HCT116 (cell line): ENCODE results near the gene SULT1A1. TPM values are rescaled to one million over a fixed set of nuclear protein-coding genes. Genes with fewer than 3 reads are reported as not detected.
A peak's percentile ranks its signal among the peaks of the same experiment; 100 is the strongest.
"Not testable (repeated sequence)": the region's sequence is repeated elsewhere in the genome, so short reads cannot be mapped to it uniquely, and the experiment has no call there.

Source experiments
- ATAC-seq: fragments of 200-7000 bp; cut with Tn5 transposase; 2 replicates; pipeline ENCODE4 v1.9.1; 2020; ENCODE audit warnings: mild to moderate bottlenecking, moderate library complexity
- BruUV-seq: library from RNA; stranded (reverse); fragments of 400-500 nt; replicated peaks from 2 replicates; lab custom pipeline; 2021; lab: Mats Ljungman, UMichigan
- CTCF ChIA-PET: fragments of 300-600 bp; sonication (Branson Sonifier 250); formaldehyde crosslinking; loops from one replicate; lab custom pipeline; 2021; ENCODE audit warnings: antibody characterized with exemption; lab: Charles Lee
- POLR2A ChIA-PET: fragments of 300-600, 350-600 bp; sonication (Branson Sonifier 250); formaldehyde crosslinking; loops from one replicate; lab custom pipeline; 2021; ENCODE audit warnings: antibody characterized with exemption; lab: Charles Lee
- RAD21 ChIA-PET, 2 experiments: fragments of 300-600 bp; sonication (Branson Sonifier 250); formaldehyde crosslinking; loops; one replicate each; lab custom pipeline; 2023; ENCODE audit warnings: low total read pairs in 2 of 2; ENCODE audit not compliant: uncharacterized antibody in 2 of 2, unreplicated experiment in 2 of 2, low non-redundant PET in 1 of 2; lab: Charles Lee
- DNase-seq: peaks from one replicate; pipeline ENCODE4 v3.0.0-alpha.2; 2010; ENCODE audit warnings: low read depth, low spot score
- H2AFZ ChIP-seq: fragments of 200-600 bp; shearing (Covaris generic), sonication (generic); 2 replicates; pipeline ENCODE4 v1.6.1; 2017; ENCODE audit warnings: low read depth, mixed run types, mixed read lengths, antibody characterized with exemption, low read length; ENCODE audit not compliant: poor library complexity, severe bottlenecking
- H3K27ac ChIP-seq: 2 replicates; pipeline ENCODE4 v1.5.1; 2012; ENCODE audit warnings: low read depth, low read length
- H3K27me3 ChIP-seq: fragments of 200-600 bp; sonication (generic); 2 replicates; pipeline ENCODE4 v1.6.1; 2016; ENCODE audit warnings: mixed run types, low read length, mixed read lengths; ENCODE audit not compliant: insufficient read depth
- H3K36me3 ChIP-seq, 2 experiments: fragments of 200-500 bp in 1 of 2; fragments of 200-600 bp in 1 of 2; sonication (Bioruptor generic) in 1 of 2; sonication (generic) in 1 of 2; 2 replicates each; pipeline versions ENCODE4 v1.5.1 to v1.6.1; 2014 to 2016; ENCODE audit warnings: low read length in 2 of 2, inconsistent platforms in 1 of 2, mixed read lengths in 1 of 2, mixed run types in 1 of 2; ENCODE audit not compliant: insufficient read depth in 2 of 2, control insufficient read depth in 1 of 2
- H3K4me1 ChIP-seq, 2 experiments: fragments of 200-600 bp in 1 of 2; sonication (generic) in 1 of 2; 2 replicates each; pipeline versions ENCODE4 v1.5.1 to v1.6.1; 2012 to 2017; ENCODE audit warnings: low read length in 2 of 2, inconsistent platforms in 1 of 2, mild to moderate bottlenecking in 1 of 2, mixed read lengths in 1 of 2, mixed run types in 1 of 2, moderate library complexity in 1 of 2; ENCODE audit not compliant: insufficient read depth in 2 of 2, control insufficient read depth in 1 of 2
- H3K4me2 ChIP-seq: fragments of 200-600 bp; sonication (generic); 2 replicates; pipeline ENCODE4 v1.6.1; 2017; ENCODE audit warnings: mixed run types, low read length, mixed read lengths
- H3K4me3 ChIP-seq, 2 experiments: fragments of 200-600 bp in 1 of 2; sonication (generic) in 1 of 2; replicated peaks in 1 of 2; 2 replicates each; pipeline ENCODE4 v1.5.1; 2011 to 2016; ENCODE audit warnings: low read length in 2 of 2, control low read depth in 1 of 2, low read depth in 1 of 2, mild to moderate bottlenecking in 1 of 2, mixed read lengths in 1 of 2, mixed run types in 1 of 2
- H3K79me2 ChIP-seq: fragments of 200-600 bp; sonication (generic); 2 replicates; pipeline ENCODE4 v1.6.1; 2017; ENCODE audit warnings: mild to moderate bottlenecking, mixed run types, low read length, moderate library complexity, mixed read lengths; ENCODE audit not compliant: insufficient read depth
- H3K9ac ChIP-seq: fragments of 200-600 bp; sonication (generic); 2 replicates; pipeline ENCODE4 v1.6.1; 2016; ENCODE audit warnings: low read length, mixed read lengths
- H3K9me2 ChIP-seq: fragments of 200-600 bp; sonication (generic), shearing (Covaris generic); 2 replicates; pipeline ENCODE4 v1.6.1; 2017; ENCODE audit warnings: mixed run types, mild to moderate bottlenecking, moderate library complexity; ENCODE audit not compliant: insufficient read depth
- H3K9me3 ChIP-seq, 2 experiments: fragments of 200-500 bp in 1 of 2; fragments of 200-600 bp in 1 of 2; sonication (Bioruptor generic) in 1 of 2; sonication (generic) in 1 of 2; 2 replicates each; pipeline ENCODE4 v1.6.1; 2014 to 2017; ENCODE audit warnings: low read length in 2 of 2, mixed read lengths in 2 of 2, inconsistent platforms in 1 of 2, low read depth in 1 of 2, mild to moderate bottlenecking in 1 of 2, mixed run types in 1 of 2, moderate library complexity in 1 of 2; ENCODE audit not compliant: control insufficient read depth in 1 of 2, insufficient read depth in 1 of 2
- H4K20me1 ChIP-seq: fragments of 200-600 bp; sonication (generic), shearing (Covaris generic); 2 replicates; pipeline ENCODE4 v1.6.1; 2017; ENCODE audit warnings: mixed run types, mild to moderate bottlenecking, moderate library complexity; ENCODE audit not compliant: insufficient read depth
- CTCF ChIP-seq, 3 experiments: fragments of 200-600 bp in 1 of 3; sonication (generic) in 1 of 3; IDR thresholded peaks in 2 of 3; conservative IDR thresholded peaks in 1 of 3; 2 replicates each; pipeline ENCODE4 v1.5.1; 2012 to 2017; ENCODE audit warnings: low read depth in 2 of 3, low read length in 2 of 3, antibody characterized with exemption in 1 of 3, borderline replicate concordance in 1 of 3, control low read depth in 1 of 3, mild to moderate bottlenecking in 1 of 3, mixed read lengths in 1 of 3, mixed run types in 1 of 3, moderate library complexity in 1 of 3; ENCODE audit not compliant: insufficient read depth in 1 of 3
- ELF1 ChIP-seq: IDR thresholded peaks from 2 replicates; pipeline ENCODE4 v1.6.1; 2012; ENCODE audit warnings: low read depth, borderline replicate concordance
- JUND ChIP-seq: IDR thresholded peaks from 2 replicates; pipeline ENCODE4 v1.6.1; 2012
- POLR2AphosphoS5 ChIP-seq: IDR thresholded peaks from 2 replicates; pipeline ENCODE4 v1.6.1; 2011; ENCODE audit warnings: mild to moderate bottlenecking, low read depth, low read length, moderate library complexity
- ZBTB33 ChIP-seq: IDR thresholded peaks from 2 replicates; pipeline ENCODE4 v1.6.1; 2011; ENCODE audit warnings: mild to moderate bottlenecking, low read length, moderate library complexity; ENCODE audit not compliant: insufficient replicate concordance; ENCODE audit errors: extremely low read depth
- intact Hi-C: fragments of 100-400 bp; cut with micrococcal nuclease; formaldehyde crosslinking; loops from 2 replicates; pipeline ENCODE4 v1.10.0; 2022
- total RNA-seq: library from RNA; stranded (reverse); gene quantifications from one replicate; pipeline ENCODE4 v1.2.1, GENCODE V29; 2021; ENCODE audit not compliant: unreplicated experiment

The SULT1A1 gene
- total RNA-seq, 1 experiment from 2014 or later = 23.1 TPM

GRCh38 chr16:28596115-28596630 lies 13.7 kb downstream of the SULT1A1 start:
- H3K9ac ChIP-seq = peak overlapping the region; percentile 24; the same call in 1 of the 2 replicates
- H3K36me3 ChIP-seq = no peaks in the 10 kb centered on the region
- intact Hi-C loops = no loop called here
- H3K9me3 ChIP-seq = no peaks in the 10 kb centered on the region
- no peaks in the 10 kb centered on the region for H4K20me1 ChIP-seq
- ATAC-seq (no peak), DNase-seq (no peak)
- POLR2A ChIA-PET = no interaction called here
- no peaks in the 10 kb centered on the region for H3K9me2 ChIP-seq
- peak overlapping the region; percentile 46 for H3K4me2 ChIP-seq
- peak overlapping the region; percentile 55 for H3K27ac ChIP-seq
- no peaks in the 10 kb centered on the region for H3K27me3 ChIP-seq
- H3K4me3 ChIP-seq = peak overlapping the region in 1 of 2 experiments; percentile 20; a peak in 2 of 4 replicates
- CTCF ChIA-PET = no interaction called here
- RAD21 ChIA-PET = interaction anchor here in 1 of 2 experiments (0.9 kb wide), 1 partner anchor 13 kb away, joined by 3 read pairs; no protein-coding TSS in a partner anchor
- H2AFZ ChIP-seq = no peak overlapping the region
- H3K4me1 ChIP-seq = peaks cover 21 to 22% of the 10 kb centered on the region in 2 experiments
- H3K79me2 ChIP-seq = no peaks in the 10 kb centered on the region
- TF ChIP-seq ELF1 = no peak
- TF ChIP-seq CTCF (IDR thresholded peaks at IDR 0.05 in 2 of 3, conservative IDR thresholded peaks at IDR 0.05 in 1 of 3; ENCODE audit: borderline replicate concordance in 1 of 3, insufficient read depth in 1 of 3, low read depth in 2 of 3, low read length in 2 of 3) = no peak
- TF ChIP-seq JUND = no peak
- TF ChIP-seq ZBTB33 = no peak
- no peak for TF ChIP-seq POLR2AphosphoS5
- BruUV-seq = no TSS peak

GRCh38 chr16:28595451-28595850 lies 14.4 kb downstream of the SULT1A1 start:
- BruUV-seq, CTCF ChIA-PET, H3K27ac ChIP-seq, DNase-seq, RAD21 ChIA-PET, H3K27me3 ChIP-seq, H3K36me3 ChIP-seq, H3K9me2 ChIP-seq, H3K4me2 ChIP-seq, H3K4me3 ChIP-seq, H2AFZ ChIP-seq, H3K9ac ChIP-seq, ATAC-seq, H3K9me3 ChIP-seq, intact Hi-C loops, H3K79me2 ChIP-seq, H4K20me1 ChIP-seq: not testable (repeated sequence)
- POLR2A ChIA-PET = interaction anchor here (1.1 kb wide), 1 partner anchor 14 kb away, joined by 3 read pairs; the partner anchor contains the start of gene SULT1A1
- peaks cover 21 to 22% of the 10 kb centered on the region in 2 experiments for H3K4me1 ChIP-seq
